Activated gamma-delta T cell treated with Interleukin-2 at 50 U/mL for 16 hours (primary cell): Measurements from ENCODE around the gene TELO2.

Experiments used
- DNase-seq: peaks from one replicate; pipeline ENCODE4 v3.0.0-alpha.2; 2020

Gene TELO2

DNA sequence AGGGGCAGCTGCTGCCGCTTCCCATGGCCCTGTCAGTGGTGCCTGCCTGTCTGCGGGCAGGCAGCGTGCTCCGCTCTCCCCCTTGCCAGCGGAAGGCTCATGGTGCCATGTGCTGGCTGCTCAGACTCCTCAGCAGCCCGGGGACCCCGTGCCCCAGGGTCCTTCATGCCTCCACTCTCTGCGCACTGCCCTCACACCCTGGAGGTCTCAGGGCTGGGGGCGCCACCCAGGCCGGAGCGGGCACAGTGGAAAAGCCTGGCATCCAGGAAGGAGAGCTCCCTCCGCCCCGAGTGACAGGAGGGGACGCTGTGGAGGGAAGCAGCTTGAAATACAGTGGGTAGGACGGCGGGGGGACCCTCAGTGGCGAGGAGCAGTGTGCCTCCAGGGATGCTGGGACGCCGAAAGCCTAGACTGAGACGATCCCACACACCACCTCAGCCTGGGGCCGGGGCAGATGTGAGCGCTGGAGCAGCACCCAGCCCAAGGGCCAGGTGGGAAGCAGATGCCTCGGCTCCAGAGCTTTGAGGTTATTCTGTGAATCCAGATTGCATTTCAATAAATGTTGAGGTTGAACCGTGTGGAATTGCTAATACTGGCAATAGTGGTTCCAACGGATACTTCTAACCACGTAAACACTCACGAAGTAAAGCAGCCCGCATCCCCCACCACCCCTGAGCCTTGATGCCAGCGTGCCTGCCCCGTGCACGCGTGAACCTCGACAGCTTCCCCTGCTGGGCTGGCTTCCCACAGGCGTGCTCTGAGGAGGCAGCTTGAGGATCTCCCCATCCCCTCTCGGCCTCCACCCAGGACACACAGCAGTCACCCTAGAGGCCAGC, 46.8 kb downstream of the TELO2 start:
- no peak for DNase-seq

DNA sequence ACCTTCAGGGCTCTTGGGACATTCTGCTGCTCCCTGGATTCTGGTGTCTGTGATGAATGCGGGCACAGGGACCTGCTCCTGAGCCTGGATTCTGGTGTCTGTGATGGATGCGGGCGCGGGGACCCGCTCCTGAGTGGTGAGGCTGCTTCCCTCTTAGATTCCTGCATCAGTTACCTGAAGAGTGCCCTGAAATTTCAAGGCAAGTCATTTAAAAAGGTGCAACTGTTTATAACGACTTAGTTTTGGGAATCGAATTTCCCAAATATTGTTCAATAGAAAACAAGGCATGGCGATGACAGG, 47.3 kb downstream of the TELO2 start:
- DNase-seq, result no peak

DNA sequence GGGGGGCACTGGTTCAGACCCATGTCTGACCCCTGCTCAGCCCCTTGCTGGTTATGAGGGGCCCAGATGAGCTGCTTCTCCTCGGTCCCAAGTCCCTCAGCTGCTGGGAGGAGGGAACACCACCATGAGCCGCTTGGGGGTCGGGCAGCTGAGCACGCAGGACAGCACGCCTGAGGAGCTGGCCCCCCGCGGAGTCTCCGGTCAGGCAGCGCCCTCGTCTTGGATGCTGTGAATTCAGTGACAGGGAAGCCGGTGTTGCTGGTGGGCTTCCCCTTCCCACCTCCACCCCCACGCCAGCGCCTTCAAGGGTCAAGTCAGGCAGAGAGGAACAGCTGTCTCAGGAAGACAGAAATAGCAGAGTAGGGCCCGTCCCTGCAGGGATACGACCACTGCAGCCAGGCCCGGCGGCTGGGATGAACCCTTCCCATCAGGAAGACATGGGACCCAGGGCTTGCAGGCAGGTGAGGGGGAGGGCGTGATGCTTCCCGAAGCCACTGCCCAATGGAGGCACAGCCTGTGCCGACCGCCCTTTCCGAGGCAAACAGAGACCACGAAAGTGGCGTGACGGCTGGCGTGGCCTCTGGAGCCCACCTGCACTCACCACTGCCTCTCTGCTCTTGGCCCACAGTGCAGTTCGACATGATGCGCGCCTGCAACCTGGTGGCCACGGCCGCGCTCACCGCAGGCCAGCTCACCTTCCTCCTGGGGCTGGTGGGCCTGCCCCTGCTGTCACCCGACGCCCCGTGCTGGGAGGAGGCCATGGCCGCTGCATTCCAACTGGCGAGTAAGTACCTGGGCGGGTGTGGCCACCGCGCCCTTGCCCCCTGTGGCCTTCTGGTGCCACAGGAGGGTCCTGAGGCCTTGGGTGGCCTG, 48.4 kb downstream of the TELO2 start:
- no peak for DNase-seq

DNA sequence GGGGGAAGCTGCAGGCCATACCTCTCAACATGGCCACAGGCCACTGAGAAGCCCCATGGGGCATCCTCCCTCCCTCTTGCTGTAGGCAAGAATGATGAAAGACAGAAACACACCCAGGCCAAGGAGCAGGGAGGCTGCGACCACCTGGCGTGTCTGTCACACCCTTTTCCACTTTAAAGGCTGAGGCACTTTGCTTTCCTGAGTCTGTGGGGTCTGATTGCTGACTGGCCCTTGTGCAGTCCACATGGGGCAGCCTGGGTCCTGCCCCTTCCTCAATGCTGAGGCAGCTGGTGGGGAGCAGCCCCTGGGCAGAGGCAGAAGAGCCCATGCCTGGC, 49.0 kb downstream of the TELO2 start:
- DNase-seq, result no peak

DNA sequence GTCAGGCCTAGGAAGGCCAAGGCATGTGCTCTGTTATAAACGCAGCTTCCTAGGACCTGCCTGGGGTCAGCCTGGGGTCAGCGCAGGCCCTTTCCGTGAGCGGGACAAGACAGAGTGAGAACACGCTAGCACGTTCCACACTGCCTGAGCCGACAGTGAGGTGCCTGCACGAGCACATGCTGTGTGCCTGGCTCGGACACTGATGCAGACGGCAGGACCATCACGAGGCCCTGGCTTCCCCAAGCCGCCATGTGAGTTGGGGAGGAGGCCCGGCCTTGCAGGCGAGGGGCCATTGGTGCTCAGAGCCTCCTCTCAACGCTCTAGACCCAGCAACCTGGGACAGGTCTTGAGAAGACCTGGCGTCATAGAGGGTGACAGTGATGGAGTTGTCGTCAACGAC, 49.4 kb downstream of the TELO2 start:
- DNase-seq, result no peak

DNA sequence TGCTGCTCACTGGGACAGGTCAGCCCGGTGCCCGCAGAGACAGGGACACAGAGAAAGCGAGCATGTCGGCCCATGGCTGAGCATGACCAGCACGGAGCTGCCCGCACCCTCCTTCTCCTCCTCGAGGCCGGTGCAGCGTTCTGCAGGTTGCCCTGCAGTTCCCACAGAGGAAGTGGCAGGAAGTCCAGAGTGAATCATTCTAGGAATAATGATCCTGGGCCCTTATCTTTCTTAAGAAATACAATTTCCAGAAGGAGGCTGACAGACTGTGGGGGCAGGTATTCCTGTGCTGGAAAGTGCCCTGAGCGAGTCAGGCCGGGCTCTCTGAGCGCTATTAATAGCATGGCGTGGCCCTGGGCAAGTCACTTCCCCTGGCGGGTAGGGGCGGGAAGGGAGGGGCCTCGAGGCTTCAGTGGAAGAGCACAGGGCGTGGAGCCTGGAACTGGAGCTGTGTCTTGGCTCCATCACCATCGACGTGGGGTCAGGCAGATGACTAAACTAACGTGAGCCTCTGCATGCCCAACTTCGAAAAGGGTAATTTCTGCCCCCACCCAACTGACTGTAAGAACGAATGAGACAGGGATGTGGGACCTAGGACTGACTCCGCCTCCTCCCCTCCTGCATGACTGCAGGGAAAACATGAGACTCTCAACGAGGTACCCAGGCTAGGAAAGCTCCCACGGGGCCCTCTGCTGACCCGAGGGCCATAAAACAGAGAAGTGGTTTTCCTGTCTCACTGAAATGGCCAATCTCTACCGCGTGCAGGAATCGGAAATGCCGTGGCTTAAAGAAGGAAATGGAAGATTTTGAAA, 50.1 kb downstream of the TELO2 start:
- no peak for DNase-seq

DNA sequence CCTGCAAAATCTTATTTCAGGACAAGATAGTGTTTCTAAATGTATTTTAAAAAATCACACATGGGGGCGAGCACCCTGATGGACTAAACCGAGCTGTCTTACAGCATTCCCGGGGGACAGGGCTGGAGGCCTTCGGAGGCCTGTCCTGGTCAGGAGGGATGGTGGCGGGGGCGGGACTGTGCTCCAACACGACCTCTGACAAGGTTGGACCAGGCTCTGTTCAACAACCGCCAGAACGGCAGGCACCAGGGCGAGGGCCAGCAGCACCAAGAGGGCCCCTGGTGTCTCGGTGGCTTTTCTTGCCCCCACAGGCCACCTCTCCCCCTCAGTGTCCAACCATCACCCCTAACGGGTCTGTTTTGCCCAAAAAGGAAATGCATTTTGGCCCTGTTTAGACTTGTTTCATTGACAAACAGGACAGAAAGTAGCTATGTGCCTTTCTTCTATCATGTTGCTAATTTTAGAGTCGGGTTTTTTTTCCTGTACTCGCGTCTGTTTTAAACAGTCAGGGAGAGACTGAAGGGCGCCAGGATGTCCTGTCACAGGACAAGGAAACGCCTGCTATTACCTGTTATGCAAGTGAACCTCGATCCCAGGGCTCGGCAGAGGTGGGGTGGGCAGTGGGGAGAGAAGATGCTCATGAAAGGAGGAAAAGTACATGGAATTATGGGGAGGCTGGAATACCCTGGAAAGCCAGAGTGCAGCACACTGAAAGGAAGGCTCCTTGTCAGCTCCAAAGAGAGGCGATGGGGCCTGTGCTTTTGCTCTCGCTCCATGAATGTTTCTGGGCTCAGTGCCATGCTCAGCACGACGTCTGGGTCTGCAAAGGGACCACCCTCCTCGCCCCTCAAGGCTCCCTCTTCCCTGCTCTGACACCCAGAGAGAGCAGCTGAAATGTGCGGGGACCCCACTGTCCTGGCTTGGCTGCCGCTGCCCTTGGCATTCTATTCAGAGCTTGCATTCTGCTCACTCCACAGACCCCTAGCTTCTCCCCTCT, 52.2 kb downstream of the TELO2 start:
- no peak for DNase-seq

DNA sequence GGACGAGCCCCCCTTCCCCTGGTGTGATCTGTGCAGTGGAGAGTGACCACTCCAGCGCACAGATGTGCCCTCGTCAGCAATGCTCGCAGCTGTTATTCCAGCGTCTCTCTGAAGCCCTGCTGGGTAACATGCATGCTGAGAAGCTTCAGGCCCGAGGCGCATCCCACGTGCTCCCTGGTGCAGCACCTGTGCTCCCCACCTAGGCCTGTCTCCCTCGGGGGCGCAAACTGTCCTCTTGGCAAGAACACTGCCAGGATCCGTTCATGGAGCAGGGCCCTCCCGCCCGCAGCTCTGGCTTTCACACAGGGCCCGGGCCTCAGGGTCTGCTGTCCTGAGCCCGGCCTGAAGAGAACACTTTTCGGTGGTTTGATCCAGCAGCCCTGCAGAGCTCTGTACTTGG, 53.3 kb downstream of the TELO2 start:
- no peak for DNase-seq

DNA sequence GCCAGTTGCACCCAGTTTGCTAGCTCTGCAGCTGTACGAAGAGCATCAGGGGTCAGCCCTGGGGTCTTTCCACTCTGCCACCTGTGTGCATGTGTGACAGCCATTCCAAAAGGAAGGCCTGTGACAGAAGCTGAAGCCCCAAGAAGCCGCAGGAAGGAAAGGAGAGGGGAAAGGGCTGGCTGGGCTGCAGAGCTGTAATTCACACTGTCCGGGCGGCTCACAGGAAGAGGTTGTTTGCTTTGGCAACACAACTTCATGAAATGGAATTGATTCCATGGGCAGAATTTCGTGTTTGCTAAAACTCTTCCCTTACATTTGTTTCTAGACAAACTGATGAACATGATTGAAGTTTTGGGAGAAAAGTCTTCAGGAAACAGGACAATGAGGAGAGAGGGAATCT, 55.1 kb downstream of the TELO2 start:
- no peak for DNase-seq

DNA sequence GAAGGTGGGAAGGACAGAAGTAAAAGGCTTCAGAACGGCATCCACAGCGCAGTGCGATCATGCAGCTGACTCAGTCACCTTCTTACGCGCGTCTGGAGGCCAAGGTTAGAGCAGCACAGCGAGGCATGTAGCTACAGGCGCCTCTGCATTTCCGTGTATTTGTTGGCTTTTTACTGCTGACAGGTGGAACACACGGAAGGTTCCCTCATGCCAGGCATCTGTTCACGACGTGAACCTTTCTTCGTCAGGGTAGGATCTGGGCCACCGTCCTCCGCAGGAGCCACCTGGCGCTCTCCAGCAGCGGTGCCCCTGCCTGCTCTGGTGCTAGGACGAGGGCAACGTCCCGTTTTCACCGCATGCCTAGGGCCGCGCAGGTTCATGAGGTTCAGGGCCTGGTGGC, 55.6 kb downstream of the TELO2 start:
- DNase-seq, result no peak

DNA sequence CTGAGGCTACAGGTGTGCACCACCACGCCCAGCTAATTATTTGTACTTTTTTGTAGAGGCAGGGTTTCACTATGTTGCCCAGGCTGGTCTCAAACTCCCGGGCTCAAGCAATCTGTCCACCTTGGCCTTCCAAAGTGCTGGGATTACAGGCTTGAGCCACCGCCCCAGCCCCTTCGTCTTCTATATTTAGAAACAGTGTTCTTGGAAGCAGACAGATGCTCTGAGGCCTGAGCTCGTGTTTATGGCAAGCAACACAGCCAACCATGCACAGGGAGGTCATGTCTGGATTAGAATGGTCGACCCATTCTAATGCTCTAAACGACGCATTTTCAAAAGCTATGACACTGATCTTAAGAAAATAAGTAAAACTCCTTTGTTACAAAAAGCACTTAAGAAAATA, 56.9 kb downstream of the TELO2 start:
- no peak for DNase-seq

DNA sequence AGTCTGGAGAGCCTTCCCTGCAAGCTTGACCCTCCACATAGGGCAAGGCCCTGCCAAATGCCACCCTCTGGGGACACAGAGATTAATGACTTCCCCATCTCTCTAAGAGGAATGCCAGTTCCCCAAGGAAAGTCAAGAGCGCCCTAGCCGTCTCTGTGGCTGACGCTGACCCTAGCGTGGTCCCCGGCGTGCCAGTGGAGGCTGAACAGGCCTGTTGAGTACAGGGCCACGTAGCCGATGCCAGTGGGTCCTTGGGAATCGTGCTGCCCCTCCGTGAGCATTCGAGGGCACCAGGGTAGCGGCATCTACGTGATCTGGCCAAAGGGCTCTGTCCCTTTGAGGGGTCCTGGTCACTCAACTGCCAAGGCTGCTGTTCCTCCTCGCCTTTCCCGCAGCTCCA, 57.5 kb downstream of the TELO2 start:
- DNase-seq, result no peak

DNA sequence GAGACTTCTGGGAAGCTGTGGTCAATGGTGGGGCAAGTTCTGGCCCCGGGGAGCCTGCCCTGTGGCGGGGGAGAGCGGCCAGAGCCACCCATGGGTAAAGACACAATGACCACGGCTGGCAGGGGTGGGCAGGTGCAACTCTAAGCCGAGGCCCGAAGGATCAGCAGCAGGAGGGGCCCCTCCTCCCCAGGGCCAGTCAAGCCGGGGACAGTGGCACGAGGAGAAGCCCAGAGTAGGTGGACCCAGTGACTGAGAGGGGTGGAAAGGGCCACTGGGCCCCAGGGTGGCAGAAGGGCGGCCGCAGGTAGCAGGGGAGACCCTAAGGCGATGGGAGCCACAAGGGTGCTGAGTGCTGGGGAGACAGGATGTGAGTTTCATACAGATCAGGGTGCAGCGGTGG, 58.0 kb downstream of the TELO2 start:
- DNase-seq, result no peak

DNA sequence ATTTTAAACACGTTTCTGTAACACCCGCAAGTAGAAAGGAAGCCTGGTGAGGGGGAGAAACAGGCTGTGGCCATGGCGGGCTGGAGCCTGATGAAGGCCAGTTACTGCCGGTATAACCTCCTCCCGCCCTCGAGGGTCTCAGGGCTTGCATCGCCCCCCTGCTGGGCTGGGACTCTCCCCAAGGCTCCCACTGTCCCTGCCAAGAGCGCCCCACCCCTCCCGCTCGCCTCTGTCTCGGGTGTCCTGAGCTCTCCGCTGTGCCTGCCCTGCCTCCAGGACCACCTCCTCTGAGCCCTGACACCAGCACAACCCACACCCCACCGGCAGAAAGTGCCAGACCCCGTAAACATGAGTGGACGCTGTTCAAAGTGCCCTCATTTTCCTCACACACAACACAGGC, 59.0 kb downstream of the TELO2 start:
- DNase-seq, result no peak

DNA sequence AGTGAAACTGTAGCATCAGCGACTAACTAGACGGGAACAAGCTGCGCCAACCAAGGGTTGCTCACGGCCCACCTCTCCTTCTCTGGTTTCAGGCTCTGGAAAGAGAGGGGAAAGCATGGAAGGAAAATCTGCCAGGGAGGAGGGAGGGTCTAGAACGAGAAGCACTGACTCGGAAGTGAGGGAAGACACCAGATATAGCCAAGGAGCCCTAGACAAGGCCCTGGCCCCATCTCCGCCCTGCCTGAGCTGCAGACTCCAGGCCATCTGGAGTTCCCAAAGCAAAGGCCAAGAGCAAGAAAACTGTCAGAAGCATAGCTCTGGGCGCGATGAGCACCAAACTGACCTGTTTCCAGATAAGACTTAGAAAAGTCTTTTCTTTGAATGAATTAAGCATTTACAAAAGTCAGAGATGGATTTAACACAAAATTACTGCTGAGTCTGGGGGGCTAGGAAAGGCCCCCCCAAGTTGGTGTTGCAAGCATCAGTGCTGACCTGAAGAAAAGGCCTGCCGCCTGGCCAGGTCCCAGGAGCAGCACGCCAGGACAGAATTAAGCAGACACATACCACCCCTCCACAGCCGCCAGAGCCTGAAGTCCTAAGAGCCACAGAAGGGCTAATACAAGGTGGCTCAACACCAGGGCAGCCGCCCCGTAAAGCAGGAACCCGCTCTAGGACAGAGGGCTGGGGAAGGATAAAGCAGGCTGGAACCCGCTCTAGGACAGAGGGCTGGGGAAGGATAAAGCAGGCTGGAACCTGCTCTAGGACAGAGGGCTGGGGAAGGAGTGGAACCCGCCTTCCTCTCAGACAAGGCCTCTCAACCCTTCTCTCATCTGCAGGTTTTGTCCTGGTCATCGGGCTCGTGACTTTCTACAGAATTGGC, 61.0 kb downstream of the TELO2 start:
- no peak for DNase-seq

DNA sequence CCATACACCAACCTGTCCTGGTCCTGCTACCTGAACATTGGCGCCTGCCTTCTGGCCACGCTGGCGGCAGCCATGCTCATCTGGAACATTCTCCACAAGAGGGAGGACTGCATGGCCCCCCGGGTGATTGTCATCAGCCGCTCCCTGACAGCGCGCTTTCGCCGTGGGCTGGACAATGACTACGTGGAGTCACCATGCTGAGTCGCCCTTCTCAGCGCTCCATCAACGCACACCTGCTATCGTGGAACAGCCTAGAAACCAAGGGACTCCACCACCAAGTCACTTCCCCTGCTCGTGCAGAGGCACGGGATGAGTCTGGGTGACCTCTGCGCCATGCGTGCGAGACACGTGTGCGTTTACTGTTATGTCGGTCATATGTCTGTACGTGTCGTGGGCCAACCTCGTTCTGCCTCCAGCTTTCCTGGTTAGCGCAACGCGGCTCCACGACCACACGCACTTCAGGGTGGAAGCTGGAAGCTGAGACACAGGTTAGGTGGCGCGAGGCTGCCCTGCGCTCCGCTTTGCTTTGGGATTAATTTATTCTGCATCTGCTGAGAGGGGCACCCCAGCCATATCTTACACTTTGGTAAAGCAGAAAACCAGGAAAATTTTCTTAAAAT, 61.8 kb downstream of the TELO2 start:
- DNase-seq, result no peak

DNA sequence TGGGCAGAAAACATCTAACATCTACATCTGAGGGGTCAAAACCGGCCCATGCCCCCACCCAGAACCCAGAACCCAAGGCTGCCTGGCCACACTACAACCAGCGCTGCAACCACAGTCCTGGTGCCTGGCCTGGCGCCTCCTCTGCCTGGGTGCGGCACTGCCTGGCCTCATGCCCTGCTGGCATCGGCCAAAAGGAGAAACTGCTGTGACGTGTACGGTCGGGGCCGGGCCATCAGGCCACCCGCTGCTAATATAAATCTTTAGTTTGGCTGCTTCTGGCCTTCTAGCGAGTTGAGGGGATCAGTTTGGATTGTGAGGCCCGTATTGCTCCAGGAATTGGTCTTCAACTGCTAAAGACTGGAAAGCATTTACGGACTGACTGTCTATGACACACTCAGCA, 63.1 kb downstream of the TELO2 start:
- no peak for DNase-seq

DNA sequence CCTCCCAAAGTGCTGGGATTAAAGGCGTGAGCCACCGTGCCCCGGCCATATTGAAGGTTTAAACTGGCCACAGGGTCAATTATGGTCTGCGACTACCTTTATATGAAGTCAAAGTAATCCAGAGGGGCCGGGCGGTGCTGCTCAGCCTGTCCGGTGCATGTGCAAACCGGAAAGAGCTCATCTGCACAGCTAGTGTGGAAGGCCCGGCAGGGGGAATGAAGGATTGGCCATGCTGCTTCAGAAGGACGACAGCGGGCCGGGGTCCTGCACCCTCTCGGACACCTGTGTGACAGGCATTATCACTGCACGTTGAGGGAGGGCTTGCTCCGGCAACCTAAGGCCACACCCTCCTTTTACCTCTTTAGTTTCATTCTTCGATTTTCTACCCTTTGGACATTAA, 63.9 kb downstream of the TELO2 start:
- no peak for DNase-seq

DNA sequence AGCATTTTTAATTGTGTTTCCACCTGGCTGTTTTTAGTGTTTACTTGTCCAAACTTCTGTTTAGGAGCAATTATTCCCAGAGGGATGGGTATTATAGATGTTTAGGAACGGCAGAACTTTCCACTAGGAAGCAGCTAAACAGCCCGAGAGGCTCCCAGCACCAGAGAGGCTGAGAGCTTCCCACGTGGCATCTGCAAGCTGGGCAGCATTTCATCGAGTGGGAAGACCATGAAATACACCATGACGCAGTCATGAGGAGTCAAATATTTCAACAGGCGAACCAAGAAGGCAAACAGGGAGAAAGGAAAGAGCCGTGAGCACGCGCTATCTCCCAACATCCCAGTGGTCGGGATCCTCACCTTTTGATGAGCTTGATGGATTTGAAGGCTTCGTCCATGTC, 64.4 kb downstream of the TELO2 start:
- DNase-seq, result no peak

DNA sequence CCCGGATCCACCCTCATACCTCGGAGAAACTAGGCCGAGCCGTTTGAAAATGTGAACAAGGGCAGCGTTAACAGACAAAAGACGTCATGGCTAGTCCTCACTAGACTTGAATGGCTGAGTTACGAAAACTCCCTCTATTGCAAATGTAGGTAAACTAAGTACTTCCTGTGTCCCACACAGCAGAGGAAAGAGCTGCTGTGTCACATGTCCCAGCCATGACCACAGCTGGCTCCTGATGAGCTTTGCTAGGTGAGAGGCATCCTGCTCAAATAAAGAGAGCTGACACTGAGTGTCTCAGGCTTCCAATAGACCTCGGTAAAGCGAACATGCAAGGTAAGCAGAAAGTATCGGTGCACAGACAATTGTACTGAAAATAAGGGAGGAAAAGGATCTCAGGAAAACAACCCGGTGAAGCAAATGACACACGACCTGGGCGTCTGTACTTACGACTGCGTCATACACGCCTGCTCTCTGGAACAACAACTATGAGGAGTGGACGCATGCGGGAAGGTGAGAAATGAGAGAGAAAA, 66.4 kb downstream of the TELO2 start:
- no peak for DNase-seq
